Measurements from ENCODE around the gene USP53. TPM values are rescaled to one million over a fixed set of nuclear protein-coding genes. Genes with fewer than 3 reads are reported as not detected.

Gene USP53
- polyA plus RNA-seq, 4 donors = 4.9 to 25.5 (median 11.4) TPM

Other genes with a start within 250 kb of the USP53 start
- 1 to 10 TPM in 1 of 4 donors, under 1 TPM in 3; 0.04 to 8.4 (median 0.65) TPM for gene MYOZ2, start 76.9 kb upstream of the USP53 start, polyA plus RNA-seq
- gene FABP2, start 109.4 kb downstream of the USP53 start, polyA plus RNA-seq = 1,000 to 10,000 TPM in 1 of 4 donors, 100 to 1,000 TPM in 3; 100 to 1,244 (median 394) TPM